A549 (cell line): Measurements from ENCODE around the gene IFI44. TPM values are rescaled to one million over a fixed set of nuclear protein-coding genes. Genes with fewer than 3 reads are reported as not detected.

Experiments used
- ATAC-seq, 2 experiments: fragments of 200-7000 bp in 1 of 2; fragments of >200 bp in 1 of 2; cut with Nextera tagmentation in 1 of 2; cut with Tn5 transposase in 1 of 2; 3 replicates each; pipeline versions ENCODE4 v1.8.0 to v1.9.1; 2018 to 2020; ENCODE audit warnings: mild to moderate bottlenecking in 1 of 2, moderate library complexity in 1 of 2
- CTCF ChIA-PET: fragments of 300-600 bp; sonication (Branson Sonifier 250); formaldehyde crosslinking; extraction: SDS; loops from one replicate; lab custom pipeline; 2021; ENCODE audit warnings: antibody characterized with exemption, inconsistent platforms; lab: Yijun Ruan, JAX
- POLR2A ChIA-PET: fragments of 350-600 bp; formaldehyde crosslinking; extraction: SDS; loops from one replicate; lab custom pipeline; 2021; ENCODE audit warnings: antibody characterized with exemption, inconsistent platforms; lab: Yijun Ruan, JAX
- DNase-seq, 2 experiments: peaks; one replicate each; pipeline versions ENCODE4 v3.0.0 to v3.0.0-alpha.2; 2011 to 2016; ENCODE audit warnings: low read depth in 1 of 2, low spot score in 1 of 2
- FAIRE-seq: peaks from 2 replicates; lab custom pipeline; 2011; peaks lifted over from hg19 to GRCh38; lab: Jason Lieb, UNC
- H3K27ac ChIP-seq, 2 experiments: fragments of >200 bp; sonication (Bioruptor Twin); formaldehyde crosslinking; 3 replicates each; pipeline ENCODE4 v1.5.1; 2016 to 2017
- H3K4me1 ChIP-seq: fragments of >200 bp; sonication (Bioruptor Twin); formaldehyde crosslinking; 3 replicates; pipeline ENCODE4 v1.6.1; 2016
- H3K4me2 ChIP-seq: fragments of >200 bp; sonication (Bioruptor Twin); formaldehyde crosslinking; 3 replicates; pipeline ENCODE4 v1.6.1; 2016
- H3K4me3 ChIP-seq: fragments of >200 bp; sonication (Bioruptor Twin); formaldehyde crosslinking; 3 replicates; pipeline ENCODE4 v1.5.1; 2016
- H3K9me3 ChIP-seq: fragments of >200 bp; sonication (Bioruptor Twin); formaldehyde crosslinking; 3 replicates; pipeline ENCODE4 v1.6.1; 2016
- CBX8 ChIP-seq: fragments of 200-600 bp; sonication (generic); IDR thresholded peaks from 2 replicates; pipeline ENCODE4 v1.6.1; 2016
- CTCF ChIP-seq: fragments of >200 bp; sonication (Bioruptor Twin); formaldehyde crosslinking; IDR thresholded peaks from 3 replicates; pipeline ENCODE4 v1.5.1; 2016
- ELK1 ChIP-seq: fragments of 150-350 bp; IDR thresholded peaks from 2 replicates; pipeline ENCODE4 v1.6.1; 2014; ENCODE audit warnings: low read depth, mild to moderate bottlenecking, low read length
- EP300 ChIP-seq, 2 experiments: fragments of >200 bp; sonication (Bioruptor Twin); formaldehyde crosslinking; IDR thresholded peaks; 2 replicates in 1 of 2; 3 replicates in 1 of 2; pipeline ENCODE4 v1.6.1; 2016 to 2017
- ESRRA ChIP-seq: fragments of 150-350 bp; IDR thresholded peaks from 2 replicates; pipeline ENCODE4 v1.6.1; 2014; ENCODE audit warnings: mild to moderate bottlenecking, low read length, borderline replicate concordance
- HDAC2 ChIP-seq: fragments of 200-600 bp; sonication (generic); IDR thresholded peaks from 2 replicates; pipeline ENCODE4 v1.6.1; 2016
- HES2 ChIP-seq: fragments of >200 bp; sonication (Bioruptor Twin); formaldehyde crosslinking; IDR thresholded peaks from 2 replicates; pipeline ENCODE4 v1.6.1; 2016
- HEYL ChIP-seq: fragments of 250-450 bp; sonication (Bioruptor Pico); IDR thresholded peaks from 2 replicates; pipeline ENCODE4 v1.8.0; 2021; ENCODE audit warnings: mild to moderate bottlenecking, moderate library complexity
- HMGXB4 ChIP-seq: fragments of 250-450 bp; sonication (Bioruptor Pico); IDR thresholded peaks from 2 replicates; pipeline ENCODE4 v1.5.0; 2021; ENCODE audit warnings: mild to moderate bottlenecking, moderate library complexity, borderline replicate concordance
- HOXA7 ChIP-seq: fragments of 250-450 bp; sonication (Bioruptor Pico); IDR thresholded peaks from 2 replicates; pipeline ENCODE4 v1.5.0; 2020; ENCODE audit warnings: mild to moderate bottlenecking, moderate library complexity
- KDM1A ChIP-seq: fragments of 200-600 bp; sonication (generic); IDR thresholded peaks from 2 replicates; pipeline ENCODE4 v1.6.1; 2016; ENCODE audit warnings: low read depth, mild to moderate bottlenecking
- MAFK ChIP-seq: fragments of 450-650 bp; IDR thresholded peaks from 2 replicates; pipeline ENCODE4 v1.6.1; 2014; ENCODE audit not compliant: partially characterized antibody
- MYC ChIP-seq: IDR thresholded peaks from 2 replicates; pipeline ENCODE4 v1.6.1; 2012; ENCODE audit warnings: mild to moderate bottlenecking, inconsistent platforms, low read length, improper control_type of control experiment, borderline replicate concordance
- NPAS2 ChIP-seq: fragments of 250-450 bp; sonication (Bioruptor Pico); IDR thresholded peaks from 2 replicates; pipeline ENCODE4 v1.8.0; 2022; ENCODE audit warnings: mild to moderate bottlenecking, moderate library complexity, borderline replicate concordance
- PBX3 ChIP-seq: IDR thresholded peaks from 2 replicates; pipeline ENCODE4 v1.6.1; 2012
- RAD21 ChIP-seq, 2 experiments: fragments of >200 bp in 1 of 2; sonication (Bioruptor Twin) in 1 of 2; formaldehyde crosslinking in 1 of 2; IDR thresholded peaks in 1 of 2; conservative IDR thresholded peaks in 1 of 2; 2 replicates in 1 of 2; 3 replicates in 1 of 2; pipeline ENCODE4 v1.6.1; 2012 to 2018; ENCODE audit warnings: inconsistent platforms in 1 of 2
- RARB ChIP-seq: fragments of 250-450 bp; sonication (Bioruptor Pico); IDR thresholded peaks from 2 replicates; pipeline ENCODE4 v1.8.0; 2021; ENCODE audit warnings: mild to moderate bottlenecking, moderate library complexity
- SMC3 ChIP-seq: fragments of >200 bp; sonication (Bioruptor Twin); formaldehyde crosslinking; IDR thresholded peaks from 3 replicates; pipeline ENCODE4 v1.6.1; 2018; ENCODE audit warnings: inconsistent platforms
- USF2 ChIP-seq: fragments of 450-650 bp; IDR thresholded peaks from 2 replicates; pipeline ENCODE4 v1.6.1; 2014; ENCODE audit warnings: antibody characterized with exemption
- ZFP36 ChIP-seq: fragments of 450-650 bp; IDR thresholded peaks from 2 replicates; pipeline ENCODE4 v1.6.1; 2014; ENCODE audit warnings: borderline replicate concordance; ENCODE audit not compliant: partially characterized antibody
- ZSCAN20 ChIP-seq: fragments of 250-450 bp; sonication (Bioruptor Pico); IDR thresholded peaks from 2 replicates; pipeline ENCODE4 v1.8.0; 2022; ENCODE audit warnings: mild to moderate bottlenecking, moderate library complexity
- WGBS: methylation state at CpG from one replicate; pipeline ENCODE4 v1.1.6; 2017; ENCODE audit errors: missing lambda C conversion rate; 5-methylcytosine and 5-hydroxymethylcytosine counted together
- polyA plus RNA-seq, 4 experiments: library from polyadenylated mRNA; depleted of rRNA in 3 of 4; stranded (reverse); fragments of >200 nt; fragmentation: RNase III in 1 of 4; extraction: RNeasy Plus Mini Kit Qiagen cat#74134 plus additional on column Dnase treatment in 1 of 4; gene quantifications; 2 replicates in 3 of 4; 3 replicates in 1 of 4; pipeline ENCODE4 v1.2.3, GENCODE V29; 2011 to 2017

IFI44 gene
- polyA plus RNA-seq, 2 of the 4 experiments (the other 2 are of a cell fraction), result 0.05 to 0.44 TPM

GRCh38 chr1:78688697-78689096 is 39.1 kb downstream of the IFI44 start:
- ATAC-seq, result no peak
- CTCF ChIA-PET, result interaction anchor here (0.7 to 2.1 kb wide), 13 partner anchors 9 to 507 kb away, joined by 3 to 7 read pairs (median 3); no protein-coding TSS in a partner anchor
- peak overlapping the region; percentile 19; the same call in 1 of the 3 replicates for H3K4me2 ChIP-seq
- no peak for FAIRE-seq
- no peak overlapping the region for H3K4me3 ChIP-seq
- POLR2A ChIA-PET, result no interaction called here
- no peaks in the 10 kb centered on the region for H3K9me3 ChIP-seq
- TF ChIP-seq CTCF (peak; percentile 44), RAD21 (conservative IDR thresholded peaks at IDR 0.05 in 1 of 2, IDR thresholded peaks at IDR 0.05 in 1 of 2) (peak; percentile 35 to 46; a peak in 4 of 5 replicates), SMC3 (peak; percentile 36), NPAS2 (CRISPR knock-in tag) (no peak)
- H3K27ac ChIP-seq, result peak overlapping the region in 1 of 2 experiments; percentile 49; a peak in 1 of 6 replicates
- peak; percentile 3 to 19 for DNase-seq
- H3K4me1 ChIP-seq, result peaks cover 6% of the 10 kb centered on the region; the same call in 1 of the 3 replicates

GRCh38 chr1:78690516-78690915 is 40.9 kb downstream of the IFI44 start:
- TF ChIP-seq CTCF (no peak), CBX8 (no peak), KDM1A (no peak), EP300 (IDR thresholded peaks at IDR 0.05) (no peak), ELK1 (no peak), HDAC2 (no peak), RARB (CRISPR knock-in tag) (no peak), ESRRA (no peak), HOXA7 (CRISPR knock-in tag) (no peak), ZSCAN20 (CRISPR knock-in tag) (no peak), USF2 (no peak), HES2 (no peak), ZFP36 (no peak), HEYL (CRISPR knock-in tag) (no peak), MAFK (no peak), MYC (no peak), HMGXB4 (CRISPR knock-in tag) (no peak), PBX3 (no peak)
- 58% methylated on average over 3 of the region's 3 CpGs for WGBS
- H3K9me3 ChIP-seq, result no peaks in the 10 kb centered on the region
- peak overlapping the region in 1 of 2 experiments; percentile 49; a peak in 2 of 6 replicates for H3K27ac ChIP-seq
- DNase-seq, result no peak
- no peak for ATAC-seq
- no peak overlapping the region for H3K4me3 ChIP-seq
- CTCF ChIA-PET, result no interaction called here
- H3K4me1 ChIP-seq, result peaks cover 6% of the 10 kb centered on the region; the same call in 1 of the 3 replicates
- no peak overlapping the region for H3K4me2 ChIP-seq
- POLR2A ChIA-PET, result no interaction called here
- no peak for FAIRE-seq
